KMS-11 (cell line): ENCODE measurements around the gene AKR7A2.

ENCODE experiments used
- H2AFZ ChIP-seq: fragments of 200-600 bp; sonication (generic); 2 replicates; pipeline ENCODE4 v1.6.1; 2016; ENCODE audit warnings: antibody characterized with exemption, mixed run types, low read depth
- H3K27ac ChIP-seq: fragments of 200-600 bp; sonication (generic); 2 replicates; pipeline ENCODE4 v1.6.1; 2016; ENCODE audit warnings: mild to moderate bottlenecking, mixed run types
- H3K27me3 ChIP-seq: fragments of 200-600 bp; sonication (generic); 2 replicates; pipeline ENCODE4 v1.6.1; 2017; ENCODE audit warnings: mild to moderate bottlenecking, low read depth, mixed run types, moderate library complexity; ENCODE audit not compliant: insufficient read depth
- H3K36me3 ChIP-seq: fragments of 200-600 bp; sonication (generic); 2 replicates; pipeline ENCODE4 v1.6.1; 2017; ENCODE audit warnings: mild to moderate bottlenecking, mixed run types; ENCODE audit not compliant: insufficient read depth
- H3K4me1 ChIP-seq: fragments of 200-600 bp; sonication (generic); 2 replicates; pipeline ENCODE4 v1.6.1; 2016; ENCODE audit warnings: mild to moderate bottlenecking, low read depth, mixed run types; ENCODE audit not compliant: poor library complexity, severe bottlenecking
- H3K4me2 ChIP-seq: fragments of 200-600 bp; sonication (generic); 2 replicates; pipeline ENCODE4 v1.7.0; 2016; ENCODE audit warnings: mild to moderate bottlenecking, mixed run types
- H3K4me3 ChIP-seq: fragments of 200-600 bp; sonication (generic); IDR thresholded peaks from 2 replicates; pipeline ENCODE4 v1.6.1; 2017; ENCODE audit warnings: low read depth, low read length, mixed read lengths; ENCODE audit not compliant: insufficient read depth
- H3K79me2 ChIP-seq: fragments of 200-600 bp; sonication (generic); 2 replicates; pipeline ENCODE4 v1.6.1; 2016; ENCODE audit warnings: low read depth, mixed run types; ENCODE audit not compliant: insufficient read depth
- H3K9ac ChIP-seq: fragments of 200-600 bp; sonication (generic); 2 replicates; pipeline ENCODE4 v1.6.1; 2016; ENCODE audit warnings: mild to moderate bottlenecking, mixed run types
- H4K20me1 ChIP-seq: fragments of 200-600 bp; sonication (generic); 2 replicates; pipeline ENCODE4 v1.6.1; 2016; ENCODE audit warnings: mild to moderate bottlenecking, mixed run types; ENCODE audit not compliant: insufficient read depth
- CTCF ChIP-seq: fragments of 200-600 bp; sonication (generic); conservative IDR thresholded peaks from 2 replicates; pipeline ENCODE4 v1.6.1; 2017; ENCODE audit warnings: low read depth, mild to moderate bottlenecking, antibody characterized with exemption, low read length, moderate library complexity, mixed read lengths

AKR7A2 gene

DNA sequence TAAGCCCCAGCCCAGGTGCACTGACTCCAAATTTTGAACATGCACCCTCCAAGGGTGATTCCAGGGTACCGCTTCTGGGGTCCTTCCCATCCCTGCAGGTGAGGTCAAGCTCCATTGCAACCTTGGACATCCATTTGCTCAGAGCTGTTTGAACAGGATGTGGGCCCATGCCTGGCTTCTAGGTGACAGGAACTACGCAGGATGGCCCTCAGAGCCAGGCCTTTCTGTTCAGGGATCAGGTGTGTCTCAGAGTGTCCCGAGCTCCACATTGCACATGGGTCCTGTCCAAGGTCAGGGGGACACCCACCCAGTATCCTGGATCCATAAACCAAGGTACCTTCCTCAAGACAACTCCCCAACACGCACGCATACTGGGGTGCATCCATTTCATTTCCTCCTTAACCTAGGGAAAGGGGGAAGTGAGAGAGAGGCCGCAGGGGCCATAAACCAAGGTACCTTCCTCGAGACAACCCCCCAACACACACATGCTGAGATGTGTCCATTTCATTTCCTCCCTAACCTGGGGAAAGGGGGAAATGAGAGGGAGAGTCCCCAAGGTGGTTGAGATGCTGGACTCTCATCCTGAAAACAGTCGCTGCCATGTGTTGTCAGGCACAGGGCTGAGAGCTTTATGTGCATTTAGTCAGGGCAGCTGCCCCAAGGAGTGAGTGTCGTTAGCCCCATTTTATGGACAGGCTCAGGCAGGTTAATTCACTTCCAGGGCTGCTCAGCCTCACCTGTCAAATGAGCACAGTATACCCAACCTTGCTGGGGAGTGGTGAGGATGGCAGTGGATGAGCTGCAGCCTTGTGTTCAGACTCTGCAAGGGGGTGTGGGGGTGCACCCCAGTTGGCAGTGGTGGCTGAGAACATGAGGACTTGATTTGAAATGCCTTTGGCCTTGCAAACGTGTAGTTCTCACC lies 2.3 kb upstream of the AKR7A2 start:
- no peaks in the 10 kb centered on the region for H4K20me1 ChIP-seq
- no peaks in the 10 kb centered on the region for H3K79me2 ChIP-seq
- no peak overlapping the region for H3K4me2 ChIP-seq
- TF ChIP-seq CTCF, result no peak
- no peak overlapping the region for H3K4me3 ChIP-seq
- no peak overlapping the region for H3K27ac ChIP-seq
- H3K36me3 ChIP-seq, result no peaks in the 10 kb centered on the region
- H3K4me1 ChIP-seq, result peaks cover 16% of the 10 kb centered on the region
- H3K27me3 ChIP-seq, result no peaks in the 10 kb centered on the region
- H3K9ac ChIP-seq, result no peak overlapping the region
- H2AFZ ChIP-seq, result no peak overlapping the region

- H3K4me2 ChIP-seq, result no peak overlapping the region
- TF ChIP-seq CTCF, result no peak
- no peak overlapping the region for H3K4me3 ChIP-seq
- H3K4me1 ChIP-seq, result peaks cover 16% of the 10 kb centered on the region
- no peaks in the 10 kb centered on the region for H4K20me1 ChIP-seq
- no peaks in the 10 kb centered on the region for H3K79me2 ChIP-seq
- H3K27me3 ChIP-seq, result no peaks in the 10 kb centered on the region
- H2AFZ ChIP-seq, result no peak overlapping the region
- no peak overlapping the region for H3K27ac ChIP-seq
- H3K9ac ChIP-seq, result no peak overlapping the region
- H3K36me3 ChIP-seq, result no peaks in the 10 kb centered on the region
These were observed 1.7 kb upstream of the AKR7A2 start for GRCh38 chr1:19313636-19313959.

- no peak for TF ChIP-seq CTCF
- no peaks in the 10 kb centered on the region for H3K27me3 ChIP-seq
- peak overlapping the region; percentile 80 for H3K4me2 ChIP-seq
- H3K27ac ChIP-seq, result no peak overlapping the region
- peak overlapping the region; percentile 82 for H2AFZ ChIP-seq
- H4K20me1 ChIP-seq, result no peaks in the 10 kb centered on the region
- H3K79me2 ChIP-seq, result no peaks in the 10 kb centered on the region
- H3K4me3 ChIP-seq, result no peak overlapping the region
- H3K9ac ChIP-seq, result peak overlapping the region; percentile 42; the same call in 1 of the 2 replicates
- peaks cover 16% of the 10 kb centered on the region for H3K4me1 ChIP-seq
- H3K36me3 ChIP-seq, result no peaks in the 10 kb centered on the region
These were observed 1.1 kb upstream of the AKR7A2 start for GRCh38 chr1:19312782-19313635.

DNA sequence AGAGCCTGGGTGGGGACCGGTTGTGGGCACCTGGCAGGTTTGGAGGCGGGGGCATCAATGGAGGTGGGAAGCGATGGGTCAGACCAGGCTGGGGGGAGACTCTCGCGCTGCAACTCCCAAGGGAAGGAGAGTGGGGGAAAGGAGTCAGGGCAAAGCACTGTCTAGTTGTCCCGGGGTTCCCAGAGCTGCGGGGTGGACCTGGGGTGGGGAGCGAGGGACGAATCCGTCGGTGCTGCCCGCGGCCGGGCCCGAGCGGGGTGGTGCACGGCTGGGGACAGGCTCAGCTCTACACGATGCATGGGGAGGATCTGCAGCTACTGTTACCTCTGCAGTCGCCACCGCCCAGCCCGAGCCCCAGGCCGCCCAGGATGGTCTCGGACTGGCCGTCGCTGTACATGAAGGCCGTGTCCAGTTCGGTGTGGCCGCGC lies 427 bp downstream of the AKR7A2 start:
- no peaks in the 10 kb centered on the region for H3K36me3 ChIP-seq
- TF ChIP-seq CTCF, result no peak
- H3K79me2 ChIP-seq, result no peaks in the 10 kb centered on the region
- no peaks in the 10 kb centered on the region for H4K20me1 ChIP-seq
- H3K4me2 ChIP-seq, result peak overlapping the region; percentile 85
- H3K27ac ChIP-seq, result no peak overlapping the region
- peaks cover 16% of the 10 kb centered on the region for H3K4me1 ChIP-seq
- peak overlapping the region; percentile 82 for H2AFZ ChIP-seq
- no peaks in the 10 kb centered on the region for H3K27me3 ChIP-seq
- no peak overlapping the region for H3K4me3 ChIP-seq
- peak overlapping the region; percentile 74 for H3K9ac ChIP-seq
